NB4 (cell line): ENCODE results near the gene SUMO3.

Source experiments
- DNase-seq: peaks from one replicate; pipeline ENCODE4 v3.0.0; 2010; ENCODE audit warnings: low read depth
- H3K4me3 ChIP-seq: one replicate; pipeline ENCODE4 v1.5.1; 2011; ENCODE audit warnings: mild to moderate bottlenecking, low read depth, low read length, moderate library complexity
- MYC ChIP-seq: IDR thresholded peaks from 2 replicates; pipeline ENCODE4 v1.6.1; 2011; ENCODE audit warnings: low read depth, low read length
- POLR2A ChIP-seq: IDR thresholded peaks from 2 replicates; pipeline ENCODE4 v1.6.1; 2011; ENCODE audit warnings: mild to moderate bottlenecking; ENCODE audit not compliant: insufficient read length; ENCODE audit errors: extremely low read depth
- TF ChIP-seq, protein P1 (sequence below): IDR thresholded peaks from 2 replicates; pipeline ENCODE4 v1.6.1; 2011; ENCODE audit warnings: low read depth, low read length
- TF ChIP-seq, protein P2 (sequence below): IDR thresholded peaks from one replicate; pipeline ENCODE4 v1.5.1; 2012; ENCODE audit warnings: low read depth, low read length

The SUMO3 gene

DNA sequence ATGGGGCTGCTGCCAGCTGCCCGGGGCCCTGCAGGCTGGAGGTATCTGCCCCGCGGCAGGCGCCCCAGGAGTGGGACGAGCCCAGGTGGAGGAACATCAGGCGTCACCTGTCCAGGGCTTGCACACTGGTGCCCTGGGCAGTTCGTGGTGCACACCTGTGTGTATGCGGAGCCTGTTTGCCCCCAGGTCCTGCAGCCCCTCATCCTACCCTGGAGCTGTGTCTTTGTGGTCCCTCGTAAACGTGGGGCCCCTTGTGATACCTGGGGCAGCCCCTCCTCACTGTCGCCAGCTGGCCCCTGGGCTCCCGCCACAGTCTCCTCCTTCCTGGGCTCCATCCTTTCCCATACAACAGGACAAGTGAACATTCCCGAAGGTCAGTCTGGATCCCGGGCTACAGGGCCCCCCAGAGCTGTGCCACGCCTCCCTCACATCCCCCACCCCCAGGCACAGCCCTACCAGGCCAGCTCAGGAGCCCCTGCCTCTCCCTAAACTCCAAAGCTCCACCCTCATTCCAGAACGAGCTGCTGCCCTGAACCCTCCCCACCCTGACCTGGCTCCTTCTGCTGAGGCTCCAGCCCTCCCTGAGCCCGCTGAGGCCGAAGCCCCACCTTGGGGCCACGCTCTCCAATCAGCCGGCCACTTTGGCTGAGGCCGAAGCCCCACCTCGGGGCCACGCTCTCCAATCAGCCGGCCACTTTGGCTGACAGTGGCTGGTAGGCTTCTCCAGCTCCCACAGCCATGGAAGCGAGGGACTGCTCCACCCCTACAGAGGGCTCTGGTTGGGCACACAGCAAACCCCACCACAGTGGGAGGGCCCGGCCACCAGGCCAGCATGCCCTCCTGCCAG lies 58.9 kb downstream of the SUMO3 start:
- no peak for DNase-seq
- no peak overlapping the region for H3K4me3 ChIP-seq
- TF ChIP-seq POLR2A (no peak), MYC (no peak)
- TF ChIP-seq, protein P1, sequence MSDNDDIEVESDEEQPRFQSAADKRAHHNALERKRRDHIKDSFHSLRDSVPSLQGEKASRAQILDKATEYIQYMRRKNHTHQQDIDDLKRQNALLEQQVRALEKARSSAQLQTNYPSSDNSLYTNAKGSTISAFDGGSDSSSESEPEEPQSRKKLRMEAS = no peak
- TF ChIP-seq, protein P2, sequence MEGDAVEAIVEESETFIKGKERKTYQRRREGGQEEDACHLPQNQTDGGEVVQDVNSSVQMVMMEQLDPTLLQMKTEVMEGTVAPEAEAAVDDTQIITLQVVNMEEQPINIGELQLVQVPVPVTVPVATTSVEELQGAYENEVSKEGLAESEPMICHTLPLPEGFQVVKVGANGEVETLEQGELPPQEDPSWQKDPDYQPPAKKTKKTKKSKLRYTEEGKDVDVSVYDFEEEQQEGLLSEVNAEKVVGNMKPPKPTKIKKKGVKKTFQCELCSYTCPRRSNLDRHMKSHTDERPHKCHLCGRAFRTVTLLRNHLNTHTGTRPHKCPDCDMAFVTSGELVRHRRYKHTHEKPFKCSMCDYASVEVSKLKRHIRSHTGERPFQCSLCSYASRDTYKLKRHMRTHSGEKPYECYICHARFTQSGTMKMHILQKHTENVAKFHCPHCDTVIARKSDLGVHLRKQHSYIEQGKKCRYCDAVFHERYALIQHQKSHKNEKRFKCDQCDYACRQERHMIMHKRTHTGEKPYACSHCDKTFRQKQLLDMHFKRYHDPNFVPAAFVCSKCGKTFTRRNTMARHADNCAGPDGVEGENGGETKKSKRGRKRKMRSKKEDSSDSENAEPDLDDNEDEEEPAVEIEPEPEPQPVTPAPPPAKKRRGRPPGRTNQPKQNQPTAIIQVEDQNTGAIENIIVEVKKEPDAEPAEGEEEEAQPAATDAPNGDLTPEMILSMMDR = no peak

- no peak for DNase-seq
- TF ChIP-seq, protein P1 = no peak
- TF ChIP-seq POLR2A = no peak
- no peak overlapping the region for H3K4me3 ChIP-seq
Measured at GRCh38 chr21:44758141-44758561, 59.7 kb downstream of the SUMO3 start.

DNA sequence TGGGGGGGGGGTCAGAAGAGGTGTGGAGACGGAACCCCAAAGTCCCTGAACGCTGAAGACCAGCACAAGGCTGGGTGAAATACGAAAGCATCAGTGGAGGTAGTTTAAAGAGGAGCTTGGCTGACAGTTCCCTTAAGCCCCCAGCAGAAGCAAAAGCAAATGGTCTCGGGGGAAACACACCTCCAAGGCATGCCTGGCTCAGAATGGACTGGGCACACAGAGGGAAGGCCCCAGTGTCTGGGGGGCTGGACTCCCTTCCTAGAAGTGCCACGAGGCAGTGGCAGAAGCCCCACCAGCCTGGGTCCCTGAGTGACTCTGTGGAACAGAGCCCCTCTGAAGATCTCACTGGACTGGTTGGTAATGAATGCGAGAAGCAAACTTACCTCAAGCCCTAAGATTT lies 60.1 kb downstream of the SUMO3 start:
- DNase-seq = no peak
- TF ChIP-seq MYC (no peak), POLR2A (no peak)
- TF ChIP-seq, protein P1 = no peak
- TF ChIP-seq, protein P2 = no peak
- H3K4me3 ChIP-seq = no peak overlapping the region

GRCh38 chr21:44756423-44757185 lies 61.3 kb downstream of the SUMO3 start:
- no peak overlapping the region for H3K4me3 ChIP-seq
- TF ChIP-seq, protein P2 = no peak
- TF ChIP-seq, protein P1 = no peak
- TF ChIP-seq POLR2A (no peak), MYC (no peak)
- no peak for DNase-seq
